SHP77 treated with DMSO at 0.1 percent for 48 hours (cell line): ENCODE data around the gene CACNA2D4.

ENCODE experiments used
- DNase-seq: peaks from one replicate; lab custom pipeline; 2025; lab: John Stamatoyannopoulos, UW

The CACNA2D4 gene

GRCh38 chr12:1886396-1887008 is 31.9 kb downstream of the CACNA2D4 start:
- no peak for DNase-seq

DNA sequence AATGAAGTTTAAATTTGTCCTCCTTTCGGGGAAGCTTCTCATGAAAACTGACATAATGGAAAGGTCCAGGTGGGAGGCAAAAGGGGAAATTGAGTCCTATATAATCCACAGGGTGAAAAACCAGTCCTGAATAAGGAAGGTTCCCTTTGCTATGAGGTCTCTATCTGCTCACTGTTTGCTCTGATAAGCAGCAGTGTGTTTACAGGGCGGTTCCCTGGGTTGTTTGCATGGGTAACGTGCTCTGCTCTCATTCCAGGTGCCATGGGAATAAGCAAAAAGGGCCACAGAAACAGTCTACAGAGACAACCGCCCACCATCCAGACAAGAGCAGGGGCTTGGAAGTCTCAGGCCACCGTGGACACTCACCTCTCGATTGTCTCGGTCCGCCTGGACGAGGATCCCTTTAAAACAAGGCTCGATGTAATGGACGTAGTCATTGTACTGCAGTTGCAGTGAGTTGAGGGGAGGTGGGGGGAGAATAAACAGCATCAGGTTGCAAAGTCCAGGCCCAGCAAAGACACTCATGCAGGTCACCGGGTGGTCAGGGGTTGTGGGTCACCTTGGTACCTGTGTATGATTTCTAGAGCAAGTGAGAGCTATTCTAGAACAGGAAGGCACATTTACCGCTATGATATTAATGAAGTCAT is 32.7 kb downstream of the CACNA2D4 start:
- no peak for DNase-seq

DNA sequence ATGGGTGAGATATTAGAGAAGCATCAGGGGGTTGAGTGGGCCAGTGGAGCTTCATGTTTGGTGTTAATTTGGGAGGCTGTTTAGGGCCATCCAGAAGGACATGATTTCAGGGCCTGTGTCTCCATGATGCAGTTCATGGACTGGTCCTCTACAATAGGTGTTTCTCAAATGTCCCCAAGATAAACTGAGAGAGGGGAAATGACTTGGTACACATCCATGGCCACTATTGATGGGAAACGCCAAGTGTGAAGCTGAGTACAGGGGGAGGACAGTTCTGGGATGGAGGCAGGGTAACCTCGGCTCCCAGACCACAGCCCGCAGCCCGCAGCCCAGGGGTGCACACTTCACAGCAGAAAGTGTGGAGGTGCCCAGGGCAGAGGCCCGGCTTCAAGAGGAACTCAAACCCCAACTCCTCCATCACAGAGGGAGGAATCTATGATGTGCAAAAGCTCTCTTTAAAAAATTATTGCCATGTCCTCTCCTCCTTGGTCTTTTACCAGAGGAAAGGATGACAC is 33.3 kb downstream of the CACNA2D4 start:
- DNase-seq = no peak

GRCh38 chr12:1884651-1885050 is 33.8 kb downstream of the CACNA2D4 start:
- DNase-seq = no peak

DNA sequence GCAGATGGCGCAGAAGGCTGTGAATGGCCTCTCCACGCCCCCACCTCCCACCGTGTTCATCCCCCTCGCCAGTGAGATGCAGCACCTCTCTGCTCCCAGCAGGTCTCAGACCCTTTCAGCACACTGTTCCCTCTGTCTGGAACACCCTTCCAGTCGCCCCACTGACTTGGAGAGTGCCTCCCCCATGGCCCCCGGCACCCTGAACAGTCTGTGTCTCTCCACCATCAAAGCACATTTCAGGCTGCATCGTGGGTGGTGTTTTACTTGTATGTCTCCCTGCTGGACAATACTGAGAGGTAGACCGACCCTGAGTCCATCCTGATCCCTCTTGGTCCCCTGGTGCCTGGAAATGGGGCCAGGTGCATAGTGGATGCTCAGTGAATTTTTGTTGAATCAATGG is 34.9 kb downstream of the CACNA2D4 start:
- no peak for DNase-seq

- no peak for DNase-seq
These were observed 35.5 kb downstream of the CACNA2D4 start for GRCh38 chr12:1882850-1883470.

GRCh38 chr12:1882405-1882804 is 36.0 kb downstream of the CACNA2D4 start:
- no peak for DNase-seq

- no peak for DNase-seq
These were observed 36.5 kb downstream of the CACNA2D4 start for GRCh38 chr12:1881936-1882335.

GRCh38 chr12:1881301-1881700 is 37.2 kb downstream of the CACNA2D4 start:
- no peak for DNase-seq

DNA sequence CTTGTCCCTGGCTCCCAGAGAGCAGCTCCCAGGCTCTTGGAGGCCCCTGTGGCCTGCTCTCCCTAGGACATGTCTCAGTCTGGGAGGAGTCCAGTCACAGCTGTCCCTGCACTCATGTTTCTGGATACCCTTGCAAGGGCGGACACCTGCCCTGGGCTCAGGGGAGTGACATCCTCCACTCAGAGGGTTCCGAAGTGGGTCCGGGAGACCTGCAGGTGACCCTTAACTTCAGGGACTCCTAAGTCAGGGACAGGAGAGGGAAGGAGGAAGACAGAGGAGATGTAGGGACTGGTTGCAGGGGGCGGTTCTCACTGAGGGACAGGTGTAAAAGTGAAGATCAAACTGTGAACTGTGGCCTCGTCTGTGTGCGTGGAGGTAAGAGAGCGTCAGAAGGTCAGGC is 37.6 kb downstream of the CACNA2D4 start:
- no peak for DNase-seq

GRCh38 chr12:1880153-1880845 is 38.2 kb downstream of the CACNA2D4 start:
- DNase-seq = no peak

- no peak for DNase-seq
These were observed 38.8 kb downstream of the CACNA2D4 start for GRCh38 chr12:1879633-1880032.

- no peak for DNase-seq
These were observed 39.8 kb downstream of the CACNA2D4 start for GRCh38 chr12:1878695-1879094.

DNA sequence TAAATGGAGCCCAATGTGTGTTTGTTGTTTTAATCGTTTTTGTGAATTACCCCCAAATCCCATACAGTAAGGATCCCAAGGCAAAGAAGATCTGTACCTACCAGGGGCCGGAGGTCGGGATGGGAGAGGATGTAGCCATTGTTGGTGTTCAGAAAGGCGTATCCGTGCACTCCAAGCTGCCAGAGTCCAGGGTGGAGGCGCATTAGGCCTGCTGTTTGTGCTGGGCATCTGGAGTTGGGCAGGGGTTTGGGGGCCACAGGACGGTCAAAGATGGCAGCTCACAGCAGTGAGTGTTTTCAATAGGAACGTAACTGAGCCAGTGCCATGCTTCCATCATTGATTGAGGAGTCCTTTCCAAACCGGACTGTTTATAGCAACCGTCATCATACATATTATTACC is 40.2 kb downstream of the CACNA2D4 start:
- no peak for DNase-seq

GRCh38 chr12:1877169-1877878 is 41.1 kb downstream of the CACNA2D4 start:
- no peak for DNase-seq

DNA sequence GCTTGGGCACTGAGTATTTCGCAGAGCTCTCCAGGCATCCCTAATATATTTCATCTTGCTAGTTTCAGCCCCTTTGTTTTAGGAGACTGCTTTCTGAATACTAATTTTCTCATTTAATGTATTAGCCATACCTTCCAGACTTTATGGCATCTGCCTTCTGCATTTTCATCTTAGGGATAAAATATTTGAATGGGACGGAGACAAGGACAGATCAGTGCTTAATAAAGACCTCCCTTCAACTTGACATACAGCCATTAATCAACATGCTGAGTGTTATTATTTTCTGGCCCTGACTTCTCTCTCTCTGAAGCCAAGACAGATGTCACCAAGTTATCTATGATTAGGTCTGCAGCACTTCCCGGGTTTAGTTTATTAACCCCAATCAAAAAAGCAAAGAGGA is 42.4 kb downstream of the CACNA2D4 start:
- DNase-seq = no peak

DNA sequence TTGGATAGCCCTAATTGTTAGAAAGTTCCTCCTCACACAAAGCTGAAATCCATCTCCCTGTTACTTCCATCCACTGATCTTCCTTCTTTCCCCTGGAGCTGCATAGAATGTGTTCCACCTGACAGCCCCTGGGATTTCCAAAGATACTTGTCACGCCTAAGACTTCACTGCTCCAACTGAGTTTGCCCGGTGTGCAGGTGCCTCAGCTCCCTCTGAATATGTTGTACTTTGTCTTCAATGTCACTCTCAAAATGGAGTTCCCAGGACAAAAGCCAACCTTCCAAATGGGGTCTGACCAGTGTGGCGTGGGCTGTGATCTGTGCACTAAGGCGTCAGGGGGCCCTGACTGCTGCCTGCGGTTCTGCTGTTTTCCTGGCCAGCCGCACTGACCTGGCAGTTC is 42.8 kb downstream of the CACNA2D4 start:
- DNase-seq = no peak

GRCh38 chr12:1873531-1874510 is 44.6 kb downstream of the CACNA2D4 start:
- DNase-seq = no peak

GRCh38 chr12:1872448-1872847 is 46.0 kb downstream of the CACNA2D4 start:
- DNase-seq = no peak

- DNase-seq = no peak
These were observed 46.5 kb downstream of the CACNA2D4 start for GRCh38 chr12:1872001-1872400.
